Right atrium auricular region (tissue), 2 donors: ENCODE results near the gene PRSS56. TPM values are rescaled to one million over a fixed set of nuclear protein-coding genes. Genes with fewer than 3 reads are reported as not detected.

ENCODE experiments used
- DNase-seq: peaks from one replicate; pipeline ENCODE4 v3.0.0-alpha.2; 2019; ENCODE audit warnings: low spot score
- H3K27ac ChIP-seq, 2 donors: fragments of 200-600 bp; sonication (generic); 1 replicate in 1 of 2; 2 replicates in 1 of 2; pipeline ENCODE4 v1.5.1; 2016 to 2019
- H3K27me3 ChIP-seq, 2 donors: fragments of 200-600 bp; sonication (generic); one replicate each; pipeline versions ENCODE4 v1.5.1 to v1.6.0; 2017 to 2019
- H3K36me3 ChIP-seq: fragments of 200-600 bp; sonication (generic); one replicate; pipeline ENCODE4 v1.5.1; 2016
- H3K4me1 ChIP-seq, 2 donors: fragments of 200-600 bp; sonication (generic); one replicate each; pipeline versions ENCODE4 v1.5.1 to v1.6.0; 2017 to 2019
- H3K4me3 ChIP-seq, 2 donors: fragments of 200-600 bp; sonication (generic); 1 replicate in 1 of 2; 2 replicates in 1 of 2; pipeline ENCODE4 v1.5.1; 2017 to 2019; ENCODE audit warnings: mild to moderate bottlenecking in 1 of 2, moderate library complexity in 1 of 2
- H3K9me3 ChIP-seq, 2 donors: fragments of 200-600 bp; sonication (generic); one replicate each; pipeline ENCODE4 v1.5.1; 2019
- total RNA-seq, 2 donors: library from RNA; depleted of rRNA; stranded (reverse); fragments of >200 nt; gene quantifications; one replicate each; pipeline ENCODE4 v1.1.0, GENCODE V29; 2016
- TF ChIP-seq, protein P1 (sequence below), 2 donors: fragments of 200-600 bp; sonication (generic); IDR thresholded peaks; one replicate each; pipeline ENCODE4 v1.5.1; 2019; ENCODE audit warnings: antibody characterized with exemption in 2 of 2

Gene PRSS56
- total RNA-seq, 2 donors from 2014 or later = 0.20 TPM; not detected in 1

- TF ChIP-seq, protein P1, sequence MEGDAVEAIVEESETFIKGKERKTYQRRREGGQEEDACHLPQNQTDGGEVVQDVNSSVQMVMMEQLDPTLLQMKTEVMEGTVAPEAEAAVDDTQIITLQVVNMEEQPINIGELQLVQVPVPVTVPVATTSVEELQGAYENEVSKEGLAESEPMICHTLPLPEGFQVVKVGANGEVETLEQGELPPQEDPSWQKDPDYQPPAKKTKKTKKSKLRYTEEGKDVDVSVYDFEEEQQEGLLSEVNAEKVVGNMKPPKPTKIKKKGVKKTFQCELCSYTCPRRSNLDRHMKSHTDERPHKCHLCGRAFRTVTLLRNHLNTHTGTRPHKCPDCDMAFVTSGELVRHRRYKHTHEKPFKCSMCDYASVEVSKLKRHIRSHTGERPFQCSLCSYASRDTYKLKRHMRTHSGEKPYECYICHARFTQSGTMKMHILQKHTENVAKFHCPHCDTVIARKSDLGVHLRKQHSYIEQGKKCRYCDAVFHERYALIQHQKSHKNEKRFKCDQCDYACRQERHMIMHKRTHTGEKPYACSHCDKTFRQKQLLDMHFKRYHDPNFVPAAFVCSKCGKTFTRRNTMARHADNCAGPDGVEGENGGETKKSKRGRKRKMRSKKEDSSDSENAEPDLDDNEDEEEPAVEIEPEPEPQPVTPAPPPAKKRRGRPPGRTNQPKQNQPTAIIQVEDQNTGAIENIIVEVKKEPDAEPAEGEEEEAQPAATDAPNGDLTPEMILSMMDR (IDR thresholded peaks at IDR 0.05) = no peak
- Histone ChIP-seq H3K9me3 (peaks cover 0 to 12% of the 10 kb centered on the region in 2 donors), H3K36me3 (no peaks in the 10 kb centered on the region), H3K4me3 (no peak overlapping the region), H3K27me3 (no peaks in the 10 kb centered on the region), H3K27ac (no peak overlapping the region), H3K4me1 (peaks cover 0 to 8% of the 10 kb centered on the region in 2 donors)
- no peak for DNase-seq
Observed at GRCh38 chr2:232538671-232539070, 18.5 kb downstream of the PRSS56 start.

GRCh38 chr2:232539298-232540231 is 19.4 kb downstream of the PRSS56 start, which contains the start of gene CHRNG:
TSS of gene CHRNG (plus strand) at chr2:232539692. CDS start at chr2:232539748, 56 bp downstream.
- H3K27me3 ChIP-seq = no peaks in the 10 kb centered on the region
- H3K9me3 ChIP-seq = peaks cover 0 to 12% of the 10 kb centered on the region in 2 donors
- H3K36me3 ChIP-seq = no peaks in the 10 kb centered on the region
- no peak for DNase-seq
- TF ChIP-seq, protein P1 (IDR thresholded peaks at IDR 0.05) = no peak
- H3K4me3 ChIP-seq = no peak within 1 kb of the TSS
- no peak within 1 kb of the TSS for H3K27ac ChIP-seq
- peaks cover 0 to 8% of the 10 kb centered on the region in 2 donors for H3K4me1 ChIP-seq

DNA sequence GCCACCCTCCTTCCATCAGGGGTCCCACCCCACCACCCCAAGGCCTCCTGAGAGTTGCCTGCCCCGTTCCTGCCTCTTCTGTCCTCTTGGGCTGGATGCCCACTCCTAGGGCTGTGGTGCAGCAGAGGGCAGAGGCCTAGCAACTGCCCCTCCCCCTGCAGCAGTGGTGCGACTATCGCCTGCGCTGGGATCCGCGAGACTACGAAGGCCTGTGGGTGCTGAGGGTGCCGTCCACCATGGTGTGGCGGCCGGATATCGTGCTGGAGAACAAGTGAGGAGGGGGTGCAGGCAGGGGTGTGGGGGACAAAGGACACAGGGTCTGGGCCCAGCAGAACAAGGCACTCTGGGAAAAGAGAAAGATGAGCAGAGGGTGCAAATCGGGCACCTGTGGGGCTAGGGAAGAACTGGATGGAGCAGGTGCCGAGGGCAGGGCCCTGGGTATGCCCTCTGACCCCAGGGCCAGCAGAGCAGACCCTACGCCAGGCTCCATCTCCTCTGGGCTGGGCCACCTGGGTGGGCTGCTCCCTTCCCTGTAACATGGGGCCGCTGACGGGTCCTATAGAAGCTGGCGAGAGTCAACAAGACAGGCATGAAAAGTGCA is 20.4 kb downstream of the PRSS56 start:
- peaks cover 0 to 8% of the 10 kb centered on the region in 2 donors for H3K4me1 ChIP-seq
- H3K27ac ChIP-seq = no peak overlapping the region
- DNase-seq = no peak
- no peaks in the 10 kb centered on the region for H3K36me3 ChIP-seq
- H3K9me3 ChIP-seq = peaks cover 0 to 12% of the 10 kb centered on the region in 2 donors
- H3K4me3 ChIP-seq = no peak overlapping the region
- TF ChIP-seq, protein P1 (IDR thresholded peaks at IDR 0.05) = no peak
- no peaks in the 10 kb centered on the region for H3K27me3 ChIP-seq

DNA sequence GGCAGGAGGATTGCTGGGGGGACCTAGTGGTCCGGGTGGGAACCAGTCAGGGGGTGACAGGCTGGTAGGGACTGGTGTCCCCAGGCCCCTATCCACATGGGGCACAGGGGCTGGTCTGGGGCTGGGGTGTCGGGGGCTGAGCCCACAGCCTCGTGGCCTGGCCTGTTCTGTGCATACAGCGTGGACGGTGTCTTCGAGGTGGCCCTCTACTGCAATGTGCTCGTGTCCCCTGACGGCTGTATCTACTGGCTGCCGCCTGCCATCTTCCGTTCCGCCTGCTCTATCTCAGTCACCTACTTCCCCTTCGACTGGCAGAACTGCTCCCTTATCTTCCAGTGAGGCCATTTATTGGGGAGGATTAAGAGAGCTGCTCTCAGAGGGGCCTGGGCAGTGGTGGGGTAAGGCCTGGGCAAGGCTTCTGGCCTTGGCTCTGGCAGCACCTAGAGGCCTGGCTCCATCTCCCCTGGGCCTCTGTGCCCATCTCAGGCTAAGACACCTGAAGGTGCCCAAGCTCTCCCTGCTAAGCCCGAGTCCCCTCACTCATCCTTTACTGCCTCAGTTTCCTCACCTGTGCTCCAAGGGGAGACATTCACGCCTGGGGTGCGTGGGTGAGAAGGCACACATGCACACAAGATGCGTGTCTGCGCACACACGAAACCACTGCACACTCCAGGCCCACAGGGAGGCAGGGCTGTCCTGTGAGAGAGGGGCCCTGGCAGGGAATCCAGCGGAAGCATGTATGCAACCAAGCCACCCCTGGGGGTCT is 21.2 kb downstream of the PRSS56 start:
- Histone ChIP-seq H3K36me3 (no peaks in the 10 kb centered on the region), H3K9me3 (peaks cover 0 to 6% of the 10 kb centered on the region in 2 donors), H3K27me3 (no peaks in the 10 kb centered on the region), H3K27ac (no peak overlapping the region), H3K4me3 (no peak overlapping the region), H3K4me1 (peaks cover 0 to 8% of the 10 kb centered on the region in 2 donors)
- TF ChIP-seq, protein P1 (IDR thresholded peaks at IDR 0.05) = no peak
- DNase-seq = no peak

DNA sequence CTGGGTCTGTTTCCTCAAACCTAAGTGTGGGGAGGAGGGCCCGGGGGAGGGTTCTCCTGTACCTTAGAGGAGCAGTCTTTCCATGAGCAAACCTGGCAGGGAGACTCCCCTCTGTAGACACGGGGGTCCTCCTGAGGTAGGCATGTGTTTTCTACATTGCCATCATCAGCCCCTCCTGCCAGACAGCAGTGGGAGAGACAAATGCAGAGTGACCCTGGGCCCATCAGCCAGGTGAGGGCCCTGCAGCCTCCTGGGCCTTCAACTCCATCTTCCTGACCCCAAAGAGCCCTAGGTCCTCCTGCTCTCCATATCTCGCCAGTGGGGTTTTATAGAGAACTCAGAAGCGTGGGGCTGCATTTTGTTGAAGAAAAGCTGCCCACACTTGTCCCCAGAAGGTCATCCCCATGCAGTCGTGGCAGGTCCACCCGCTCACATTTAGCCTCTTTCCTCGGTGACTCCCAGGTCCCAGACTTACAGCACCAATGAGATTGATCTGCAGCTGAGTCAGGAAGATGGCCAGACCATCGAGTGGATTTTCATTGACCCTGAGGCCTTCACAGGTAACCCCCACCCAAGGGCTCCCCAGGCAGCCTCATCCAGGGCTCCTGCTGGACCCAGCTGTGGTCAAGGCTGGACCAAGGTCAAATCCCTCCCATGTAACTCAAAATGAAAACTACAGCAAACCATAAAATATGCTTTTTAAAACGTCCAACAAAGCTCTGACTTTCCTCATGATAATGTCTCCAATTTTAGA is 21.9 kb downstream of the PRSS56 start:
- H3K4me1 ChIP-seq = peaks cover 0 to 8% of the 10 kb centered on the region in 2 donors
- no peaks in the 10 kb centered on the region for H3K9me3 ChIP-seq
- no peaks in the 10 kb centered on the region for H3K27me3 ChIP-seq
- H3K36me3 ChIP-seq = peaks cover 4% of the 10 kb centered on the region
- H3K27ac ChIP-seq = no peak overlapping the region
- DNase-seq = no peak
- TF ChIP-seq, protein P1 (IDR thresholded peaks at IDR 0.05) = no peak
- H3K4me3 ChIP-seq = no peak overlapping the region
